SU-DHL-6 (cell line): ENCODE results near the gene SAMD9.
"Not testable (repeated sequence)": the region's sequence is repeated elsewhere in the genome, so short reads cannot be mapped to it uniquely, and the experiment has no call there.

Experiments
- H2AFZ ChIP-seq: fragments of 200-600 bp; sonication (generic); 2 replicates; pipeline ENCODE4 v1.6.1; 2014; ENCODE audit warnings: low read depth, mild to moderate bottlenecking, moderate library complexity, mixed read lengths, antibody characterized with exemption, low read length; ENCODE audit not compliant: severe bottlenecking
- H3F3A ChIP-seq: fragments of 200-600 bp; shearing (Covaris generic); 2 replicates; pipeline ENCODE4 v1.6.0; 2016; ENCODE audit warnings: antibody characterized with exemption, mild to moderate bottlenecking; ENCODE audit not compliant: insufficient read depth
- H3K27ac ChIP-seq: fragments of 200-600 bp; sonication (generic); 2 replicates; pipeline ENCODE4 v1.5.1; 2016; ENCODE audit warnings: low read depth, mild to moderate bottlenecking, low read length, moderate library complexity, mixed read lengths
- H3K27me3 ChIP-seq: fragments of 200-600 bp; sonication (generic), shearing (Covaris generic); 2 replicates; pipeline ENCODE4 v1.6.0; 2014; ENCODE audit warnings: mild to moderate bottlenecking, low read length
- H3K36me3 ChIP-seq: fragments of 200-600 bp; sonication (generic); 2 replicates; pipeline ENCODE4 v1.6.1; 2014; ENCODE audit warnings: mild to moderate bottlenecking, low read length, mixed read lengths
- H3K4me2 ChIP-seq: fragments of 300-600, 200-600 bp; shearing (Covaris generic), sonication (generic); 2 replicates; pipeline ENCODE4 v1.6.0; 2014; ENCODE audit warnings: low read length, low read depth, mild to moderate bottlenecking; ENCODE audit not compliant: poor library complexity, severe bottlenecking
- H3K4me3 ChIP-seq: fragments of 200-600 bp; sonication (generic); 2 replicates; pipeline ENCODE4 v1.5.1; 2014; ENCODE audit warnings: antibody characterized with exemption, low read length, mild to moderate bottlenecking, mixed read lengths; ENCODE audit not compliant: insufficient read depth, poor library complexity, severe bottlenecking
- H3K79me2 ChIP-seq: fragments of 200-600 bp; sonication (generic); 2 replicates; pipeline ENCODE4 v1.6.1; 2014; ENCODE audit warnings: mild to moderate bottlenecking, low read length, moderate library complexity; ENCODE audit not compliant: insufficient read depth
- H3K9ac ChIP-seq: fragments of 200-600 bp; sonication (generic); 2 replicates; pipeline ENCODE4 v1.7.0; 2014; ENCODE audit warnings: mild to moderate bottlenecking, low read length
- H3K9me2 ChIP-seq: fragments of 200-600 bp; sonication (generic); replicated peaks from 2 replicates; pipeline ENCODE4 v1.6.1; 2014; ENCODE audit warnings: low read length; ENCODE audit not compliant: insufficient read depth
- H3K9me3 ChIP-seq: fragments of 200-600 bp; sonication (generic); 2 replicates; pipeline ENCODE4 v1.6.1; 2014; ENCODE audit warnings: low read length, mixed read lengths; ENCODE audit not compliant: insufficient read depth
- H4K20me1 ChIP-seq: fragments of 200-600 bp; sonication (generic); 2 replicates; pipeline ENCODE4 v1.6.1; 2014; ENCODE audit warnings: low read depth, mild to moderate bottlenecking, antibody characterized with exemption, low read length, moderate library complexity, mixed read lengths
- EZH2phosphoT487 ChIP-seq: fragments of 200-600 bp; sonication (generic), shearing (Covaris generic); conservative IDR thresholded peaks from 2 replicates; pipeline ENCODE4 v1.6.1; 2018; ENCODE audit warnings: mild to moderate bottlenecking, antibody characterized with exemption, low read length, moderate library complexity, mixed read lengths
- TF ChIP-seq, protein P1 (sequence below): fragments of 200-600 bp; sonication (generic); IDR thresholded peaks from one replicate; pipeline ENCODE4 v1.5.1; 2017; ENCODE audit warnings: antibody characterized with exemption, mild to moderate bottlenecking, low read length, moderate library complexity; ENCODE audit not compliant: insufficient read depth, poor library complexity, severe bottlenecking

Gene SAMD9

DNA sequence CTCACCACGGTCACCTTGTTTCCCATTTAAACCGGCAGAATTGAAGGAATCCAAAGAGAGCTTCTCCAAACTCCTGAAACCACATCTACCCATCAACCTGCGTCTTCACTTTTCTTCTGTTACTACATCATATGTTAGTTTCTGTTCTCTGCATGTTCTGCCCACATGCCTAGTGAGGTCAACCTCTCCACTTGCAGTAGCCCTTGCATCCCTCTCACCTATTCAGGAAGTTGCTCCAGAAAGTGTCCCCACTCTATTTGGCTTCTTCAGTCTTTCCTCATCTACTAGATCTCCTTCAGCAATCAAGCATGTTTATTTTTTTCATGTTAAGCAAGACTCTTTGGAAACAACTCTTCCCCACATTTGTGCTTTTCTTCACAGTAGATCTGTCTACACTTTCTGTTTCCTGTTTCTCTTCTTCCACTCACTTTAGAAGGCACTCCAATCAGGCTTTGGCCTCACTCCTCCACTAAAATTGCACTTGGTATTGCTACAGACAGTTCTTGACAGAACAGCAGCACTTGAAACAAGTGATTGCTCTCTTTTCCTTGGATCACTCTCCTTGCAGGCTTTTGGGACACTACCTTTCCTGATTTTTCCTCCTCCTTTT lies 22.9 kb upstream of the SAMD9 start:
- Histone ChIP-seq H3F3A (no peaks in the 10 kb centered on the region), H3K79me2 (no peaks in the 10 kb centered on the region), H3K9me2 (no peaks in the 10 kb centered on the region), H3K9ac (no peak overlapping the region), H2AFZ (no peak overlapping the region), H3K9me3 (no peaks in the 10 kb centered on the region), H3K27me3 (no peaks in the 10 kb centered on the region), H3K27ac (no peak overlapping the region), H4K20me1 (no peaks in the 10 kb centered on the region), H3K4me2 (no peak overlapping the region), H3K36me3 (no peaks in the 10 kb centered on the region), H3K4me3 (no peak overlapping the region)
- TF ChIP-seq, protein P1, sequence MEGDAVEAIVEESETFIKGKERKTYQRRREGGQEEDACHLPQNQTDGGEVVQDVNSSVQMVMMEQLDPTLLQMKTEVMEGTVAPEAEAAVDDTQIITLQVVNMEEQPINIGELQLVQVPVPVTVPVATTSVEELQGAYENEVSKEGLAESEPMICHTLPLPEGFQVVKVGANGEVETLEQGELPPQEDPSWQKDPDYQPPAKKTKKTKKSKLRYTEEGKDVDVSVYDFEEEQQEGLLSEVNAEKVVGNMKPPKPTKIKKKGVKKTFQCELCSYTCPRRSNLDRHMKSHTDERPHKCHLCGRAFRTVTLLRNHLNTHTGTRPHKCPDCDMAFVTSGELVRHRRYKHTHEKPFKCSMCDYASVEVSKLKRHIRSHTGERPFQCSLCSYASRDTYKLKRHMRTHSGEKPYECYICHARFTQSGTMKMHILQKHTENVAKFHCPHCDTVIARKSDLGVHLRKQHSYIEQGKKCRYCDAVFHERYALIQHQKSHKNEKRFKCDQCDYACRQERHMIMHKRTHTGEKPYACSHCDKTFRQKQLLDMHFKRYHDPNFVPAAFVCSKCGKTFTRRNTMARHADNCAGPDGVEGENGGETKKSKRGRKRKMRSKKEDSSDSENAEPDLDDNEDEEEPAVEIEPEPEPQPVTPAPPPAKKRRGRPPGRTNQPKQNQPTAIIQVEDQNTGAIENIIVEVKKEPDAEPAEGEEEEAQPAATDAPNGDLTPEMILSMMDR, result no peak

DNA sequence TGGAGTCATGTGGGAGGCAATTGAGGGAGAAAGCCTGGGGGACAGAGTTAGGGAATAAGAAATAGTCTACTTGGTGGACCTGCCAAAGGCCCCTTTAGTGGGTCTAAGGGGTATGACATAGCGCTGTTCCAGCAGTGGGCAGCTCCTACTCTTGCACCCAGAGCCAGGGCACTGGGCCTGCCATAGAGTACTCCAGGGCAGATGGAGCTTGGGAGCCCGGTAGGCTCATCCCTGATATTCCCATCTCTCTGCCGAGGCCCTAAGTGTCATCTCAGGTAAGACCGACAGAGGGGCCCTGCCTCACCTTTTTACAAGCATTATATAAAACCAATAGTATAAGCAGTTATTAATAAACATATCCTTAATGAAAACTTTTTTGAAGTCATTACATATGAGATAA lies 20.8 kb upstream of the SAMD9 start:
- Histone ChIP-seq H4K20me1 (no peaks in the 10 kb centered on the region), H2AFZ (no peak overlapping the region), H3K79me2 (no peaks in the 10 kb centered on the region), H3K36me3 (no peaks in the 10 kb centered on the region), H3K9ac (no peak overlapping the region), H3F3A (no peaks in the 10 kb centered on the region), H3K9me2 (no peaks in the 10 kb centered on the region), H3K4me2 (no peak overlapping the region), H3K27ac (no peak overlapping the region), H3K27me3 (no peaks in the 10 kb centered on the region), H3K4me3 (no peak overlapping the region), H3K9me3 (no peaks in the 10 kb centered on the region)
- TF ChIP-seq, protein P1, result no peak
- TF ChIP-seq EZH2phosphoT487, result no peak

DNA sequence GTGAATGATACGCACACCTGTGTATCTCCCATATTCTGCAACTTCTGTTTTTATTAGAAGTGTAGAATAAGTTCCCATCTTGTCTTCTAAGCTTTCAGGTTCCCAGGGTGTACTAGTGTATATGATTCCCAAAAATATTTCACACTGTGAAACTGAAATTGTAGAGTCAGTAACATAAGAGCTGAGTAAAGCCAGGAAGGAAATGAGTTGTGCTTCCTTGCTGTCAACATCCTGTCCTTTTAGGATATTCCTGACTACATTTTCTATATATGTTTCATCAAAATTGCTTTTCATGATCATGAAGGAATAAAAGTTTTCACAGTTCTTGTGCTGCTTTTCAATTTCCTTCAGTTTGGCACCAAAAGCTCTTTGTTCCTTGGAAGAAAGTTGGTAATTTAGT lies 15.2 kb upstream of the SAMD9 start:
- no peaks in the 10 kb centered on the region for H3K27me3 ChIP-seq
- no peaks in the 10 kb centered on the region for H3K79me2 ChIP-seq
- H3K9ac ChIP-seq, result no peak overlapping the region
- H3K4me2 ChIP-seq, result no peak overlapping the region
- no peak overlapping the region for H3K4me3 ChIP-seq
- H3K9me2 ChIP-seq, result no peaks in the 10 kb centered on the region
- H3K36me3 ChIP-seq, result no peaks in the 10 kb centered on the region
- H3F3A ChIP-seq, result no peaks in the 10 kb centered on the region
- no peak overlapping the region for H2AFZ ChIP-seq
- H3K9me3 ChIP-seq, result no peaks in the 10 kb centered on the region
- H4K20me1 ChIP-seq, result no peaks in the 10 kb centered on the region
- no peak overlapping the region for H3K27ac ChIP-seq
- TF ChIP-seq, protein P1, result no peak
- TF ChIP-seq EZH2phosphoT487, result no peak

DNA sequence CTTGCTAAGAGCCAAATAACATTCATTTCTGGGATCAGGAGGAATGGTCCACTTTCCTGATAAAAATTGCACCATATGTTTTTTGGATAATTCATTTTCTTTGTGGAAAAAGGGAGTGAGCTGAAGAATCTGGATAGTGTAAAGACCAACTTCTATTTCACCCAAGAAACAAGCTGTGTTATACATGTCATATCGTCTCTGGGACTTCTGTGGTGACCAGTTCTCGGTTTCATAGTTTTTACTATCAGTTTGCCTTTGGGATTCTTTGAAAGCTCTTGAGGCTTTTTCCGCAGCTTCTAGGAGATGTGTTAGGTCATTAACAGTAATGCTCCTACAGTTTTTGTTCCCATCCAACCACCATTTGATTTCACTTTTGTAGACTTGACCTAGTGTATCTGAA lies 14.4 kb upstream of the SAMD9 start:
- H3K4me3 ChIP-seq, result no peak overlapping the region
- TF ChIP-seq EZH2phosphoT487, result no peak
- TF ChIP-seq, protein P1, result no peak
- no peaks in the 10 kb centered on the region for H3K36me3 ChIP-seq
- H3K79me2 ChIP-seq, result no peaks in the 10 kb centered on the region
- H3K9me2 ChIP-seq, result no peaks in the 10 kb centered on the region
- H3F3A ChIP-seq, result no peaks in the 10 kb centered on the region
- H3K9ac ChIP-seq, result no peak overlapping the region
- no peaks in the 10 kb centered on the region for H4K20me1 ChIP-seq
- H2AFZ ChIP-seq, result no peak overlapping the region
- H3K27ac ChIP-seq, result no peak overlapping the region
- H3K4me2 ChIP-seq, result no peak overlapping the region
- no peaks in the 10 kb centered on the region for H3K27me3 ChIP-seq
- peaks cover 6% of the 10 kb centered on the region; the same call in 1 of the 2 replicates for H3K9me3 ChIP-seq

DNA sequence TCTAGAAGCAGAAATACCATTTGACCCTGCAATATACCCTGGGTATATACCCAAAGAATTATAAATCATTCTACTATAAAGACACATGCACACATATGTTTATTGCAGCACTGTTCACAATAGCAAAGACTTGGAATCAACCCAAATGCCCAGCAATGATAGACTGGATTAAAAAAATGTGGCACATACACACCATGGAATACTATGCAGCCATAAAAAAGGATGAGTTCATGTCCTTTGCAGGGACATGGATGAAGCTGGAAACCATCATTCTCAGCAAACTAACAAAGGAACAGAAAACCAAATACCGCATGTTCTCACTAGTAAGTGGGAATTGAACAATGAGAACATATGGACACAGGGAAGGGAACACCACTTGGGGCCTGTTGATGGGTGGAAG lies 9.2 kb upstream of the SAMD9 start:
- peaks cover 11% of the 10 kb centered on the region; the same call in 1 of the 2 replicates for H3K9me3 ChIP-seq
- not testable (repeated sequence) for H3K79me2 ChIP-seq, H3K27me3 ChIP-seq, H3K4me3 ChIP-seq, H3K9ac ChIP-seq, H2AFZ ChIP-seq, H3K36me3 ChIP-seq, H4K20me1 ChIP-seq, H3K27ac ChIP-seq, H3K4me2 ChIP-seq, H3K9me2 ChIP-seq, H3F3A ChIP-seq
